ENCODE results near the gene SORBS2.

Gene SORBS2

GRCh38 chr4:185624259-185624589 is 187.8 kb downstream of the SORBS2 start:
- DNase-seq = no peak

- DNase-seq = no peak
These were observed 188.3 kb downstream of the SORBS2 start for GRCh38 chr4:185623444-185624258.

GRCh38 chr4:185608185-185608584 is 203.8 kb downstream of the SORBS2 start:
- no peak for DNase-seq

- DNase-seq = no peak
These were observed 209.6 kb downstream of the SORBS2 start for GRCh38 chr4:185602397-185602796.

GRCh38 chr4:185600801-185601434 is 211.1 kb downstream of the SORBS2 start:
- no peak for DNase-seq

- no peak for DNase-seq
These were observed 212.3 kb downstream of the SORBS2 start for GRCh38 chr4:185599553-185600243.

- DNase-seq = no peak
These were observed 213.0 kb downstream of the SORBS2 start for GRCh38 chr4:185598846-185599552.

GRCh38 chr4:185597532-185598188 is 214.3 kb downstream of the SORBS2 start:
- peak; percentile 40 for DNase-seq

- no peak for DNase-seq
These were observed 219.0 kb downstream of the SORBS2 start for GRCh38 chr4:185592845-185593488.

- no peak for DNase-seq
These were observed 219.6 kb downstream of the SORBS2 start for GRCh38 chr4:185592438-185592837.

- no peak for DNase-seq
These were observed 220.3 kb downstream of the SORBS2 start for GRCh38 chr4:185591679-185592141.

- DNase-seq = no peak
These were observed 221.0 kb downstream of the SORBS2 start for GRCh38 chr4:185590982-185591381.

GRCh38 chr4:185589067-185589836 is 222.7 kb downstream of the SORBS2 start:
- no peak for DNase-seq

- peak; percentile 26 for DNase-seq
These were observed 224.4 kb downstream of the SORBS2 start for GRCh38 chr4:185587427-185588161.

- no peak for DNase-seq
These were observed 225.0 kb downstream of the SORBS2 start for GRCh38 chr4:185587030-185587426.

GRCh38 chr4:185585211-185585610 is 226.8 kb downstream of the SORBS2 start:
- no peak for DNase-seq

- DNase-seq = no peak
These were observed 228.2 kb downstream of the SORBS2 start for GRCh38 chr4:185583813-185584212.

- no peak for DNase-seq
These were observed 229.2 kb downstream of the SORBS2 start for GRCh38 chr4:185582651-185583400.

GRCh38 chr4:185580699-185581098 is 231.3 kb downstream of the SORBS2 start:
- no peak for DNase-seq

GRCh38 chr4:185578284-185578683 is 233.7 kb downstream of the SORBS2 start:
- no peak for DNase-seq

Data from effector CD8-positive, alpha-beta T cell (primary cell).